GM19467 (cell line): ENCODE measurements around the gene RBM7.

Experiments
- ATAC-seq: cut with Tn5 transposase; IDR thresholded peaks from one replicate; pipeline ENCODE4 v1.9.1; 2021; ENCODE audit warnings: mild to moderate bottlenecking, moderate library complexity; ENCODE audit not compliant: unreplicated experiment

The RBM7 gene

GRCh38 chr11:114396916-114397315, 3.5 kb upstream of the RBM7 start:
- ATAC-seq: no peak

- ATAC-seq: no peak
These were observed 3.0 kb upstream of the RBM7 start for GRCh38 chr11:114397349-114397982.

- no peak for ATAC-seq
These were observed 2.1 kb upstream of the RBM7 start for GRCh38 chr11:114398303-114398920.

GRCh38 chr11:114399490-114400215, 813 bp upstream of the RBM7 start:
- peak; percentile 20 for ATAC-seq

GRCh38 chr11:114400915-114401223, 403 bp downstream of the RBM7 start:
- no peak for ATAC-seq

- ATAC-seq: no peak
These were observed 845 bp downstream of the RBM7 start for GRCh38 chr11:114401311-114401710.

GRCh38 chr11:114412946-114413345, 12.5 kb downstream of the RBM7 start:
- no peak for ATAC-seq

GRCh38 chr11:114413958-114414357, 13.5 kb downstream of the RBM7 start:
- no peak for ATAC-seq

GRCh38 chr11:114416441-114416961, 16.0 kb downstream of the RBM7 start:
- no peak for ATAC-seq

- no peak for ATAC-seq
These were observed 25.8 kb downstream of the RBM7 start for GRCh38 chr11:114426280-114426679.

- ATAC-seq: no peak
These were observed 29.8 kb downstream of the RBM7 start for GRCh38 chr11:114430290-114430689.

GRCh38 chr11:114432893-114433292, 32.4 kb downstream of the RBM7 start:
- no peak for ATAC-seq

- ATAC-seq: no peak
These were observed 32.9 kb downstream of the RBM7 start for GRCh38 chr11:114433376-114433775.

- no peak for ATAC-seq
These were observed 37.8 kb downstream of the RBM7 start for GRCh38 chr11:114438303-114438702.

- peak; percentile 99 for ATAC-seq
These were observed 39.0 kb downstream of the RBM7 start, which contains the start of gene REXO2 for GRCh38 chr11:114439229-114440120. TSS of gene REXO2 (plus strand) at chr11:114439467. CDS start at chr11:114439529, 62 bp downstream.

GRCh38 chr11:114440121-114440860, 39.8 kb downstream of the RBM7 start:
- no peak for ATAC-seq

- no peak for ATAC-seq
These were observed 40.7 kb downstream of the RBM7 start for GRCh38 chr11:114440971-114441763.

- ATAC-seq: no peak
These were observed 41.5 kb downstream of the RBM7 start for GRCh38 chr11:114441921-114442320.

GRCh38 chr11:114442536-114442935, 42.1 kb downstream of the RBM7 start:
- ATAC-seq: no peak
